Activated CD8-positive, alpha-beta memory T cell treated with anti-CD3 and anti-CD28 coated beads, Interleukin-2, amount 50 U/mL, for 24 hours (primary cell): ENCODE data around the gene LYRM4.

ENCODE experiments used
- DNase-seq: peaks from one replicate; pipeline ENCODE4 v3.0.0-alpha.2; 2020; ENCODE audit errors: extremely low read depth

LYRM4 gene

GRCh38 chr6:5246141-5247097 lies 14.3 kb downstream of the LYRM4 start:
- DNase-seq, result no peak

GRCh38 chr6:5243069-5243468 lies 17.7 kb downstream of the LYRM4 start:
- DNase-seq, result no peak

GRCh38 chr6:5241252-5241651 lies 19.5 kb downstream of the LYRM4 start:
- no peak for DNase-seq

GRCh38 chr6:5238336-5238735 lies 22.4 kb downstream of the LYRM4 start:
- DNase-seq, result no peak

- DNase-seq, result no peak
Observed at GRCh38 chr6:5237805-5238204, 22.9 kb downstream of the LYRM4 start.

GRCh38 chr6:5235830-5236229 lies 24.9 kb downstream of the LYRM4 start:
- DNase-seq, result no peak

- DNase-seq, result no peak
Observed at GRCh38 chr6:5234874-5235273, 25.9 kb downstream of the LYRM4 start.

GRCh38 chr6:5231289-5231688 lies 29.5 kb downstream of the LYRM4 start:
- DNase-seq, result no peak

GRCh38 chr6:5230081-5230480 lies 30.7 kb downstream of the LYRM4 start:
- no peak for DNase-seq

- no peak for DNase-seq
Observed at GRCh38 chr6:5229356-5229755, 31.4 kb downstream of the LYRM4 start.

- no peak for DNase-seq
Observed at GRCh38 chr6:5223309-5223708, 37.4 kb downstream of the LYRM4 start.

- no peak for DNase-seq
Observed at GRCh38 chr6:5220443-5220842, 40.3 kb downstream of the LYRM4 start.

- DNase-seq, result no peak
Observed at GRCh38 chr6:5219011-5219691, 41.6 kb downstream of the LYRM4 start.

- no peak for DNase-seq
Observed at GRCh38 chr6:5217356-5217755, 43.4 kb downstream of the LYRM4 start.

- DNase-seq, result no peak
Observed at GRCh38 chr6:5215799-5216198, 45.0 kb downstream of the LYRM4 start.

GRCh38 chr6:5215159-5215558 lies 45.6 kb downstream of the LYRM4 start:
- no peak for DNase-seq

GRCh38 chr6:5214570-5215052 lies 46.1 kb downstream of the LYRM4 start:
- DNase-seq, result no peak

GRCh38 chr6:5213836-5214235 lies 46.9 kb downstream of the LYRM4 start:
- no peak for DNase-seq

GRCh38 chr6:5211492-5211891 lies 49.3 kb downstream of the LYRM4 start:
- no peak for DNase-seq

- DNase-seq, result no peak
Observed at GRCh38 chr6:5208471-5208971, 52.2 kb downstream of the LYRM4 start.

- no peak for DNase-seq
Observed at GRCh38 chr6:5208057-5208456, 52.7 kb downstream of the LYRM4 start.

- DNase-seq, result no peak
Observed at GRCh38 chr6:5206920-5207561, 53.7 kb downstream of the LYRM4 start.
